GM12878 (cell line): ENCODE data around the gene MTHFD1L.

ENCODE experiments used
- SIN3A ChIP-seq: IDR thresholded peaks from 2 replicates; pipeline ENCODE4 v1.6.1; 2012; ENCODE audit warnings: low read depth, low read length, improper control_type of control experiment
- SP1 ChIP-seq: IDR thresholded peaks from one replicate; pipeline ENCODE4 v1.6.1; 2011; ENCODE audit warnings: low read depth, low read length

DNA sequence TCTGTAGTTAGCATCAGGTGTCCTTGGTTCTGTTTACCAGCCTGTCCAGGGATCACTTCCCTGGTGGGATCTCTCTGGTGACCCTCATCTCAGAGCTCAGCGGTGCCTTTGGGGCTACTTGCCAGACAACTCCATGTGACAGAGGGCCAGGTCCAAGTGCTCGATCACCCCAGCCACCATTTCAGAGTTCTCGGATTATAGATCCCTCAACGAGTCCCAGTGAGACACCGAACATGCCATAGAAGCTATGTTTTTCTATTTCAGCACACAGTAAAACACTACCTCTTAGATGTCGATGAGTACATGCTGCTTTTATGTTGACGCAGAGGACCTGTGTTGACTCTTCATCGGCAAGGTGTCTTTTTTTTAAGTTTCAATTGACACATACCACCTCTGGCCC, 204.1 kb downstream of the MTHFD1L start:
- TF ChIP-seq SP1 (no peak), SIN3A (no peak)
